Left lung (tissue), 10 donors: Measurements from ENCODE around the gene CEACAM19. TPM values are rescaled to one million over a fixed set of nuclear protein-coding genes. Genes with fewer than 3 reads are reported as not detected.
A peak's percentile ranks its signal among the peaks of the same experiment; 100 is the strongest.

Experiments used
- ATAC-seq: fragments of 200-7000 bp; cut with Tn5 transposase; one replicate; pipeline ENCODE4 v1.9.1; 2020; ENCODE audit warnings: moderate library complexity
- DNase-seq, 4 donors: peaks; one replicate each; pipeline ENCODE4 v3.0.0-alpha.2; 2013 to 2020
- H3K27ac ChIP-seq, 2 donors: fragments of 200-600 bp; sonication (generic) in 1 of 2; one replicate each; pipeline versions ENCODE4 v1.5.0 to v1.8.0; 2020 to 2021
- H3K27me3 ChIP-seq, 2 donors: fragments of 200-600 bp; sonication (generic) in 1 of 2; one replicate each; pipeline versions ENCODE4 v1.5.0 to v1.8.0; 2020 to 2021
- H3K36me3 ChIP-seq, 2 donors: fragments of 200-600 bp; sonication (generic) in 1 of 2; one replicate each; pipeline versions ENCODE4 v1.5.0 to v1.8.0; 2020 to 2021
- H3K4me1 ChIP-seq, 2 donors: fragments of 200-600 bp; one replicate each; pipeline ENCODE4 v1.8.0; 2021
- H3K4me3 ChIP-seq, 2 donors: fragments of 200-600 bp; sonication (generic) in 1 of 2; one replicate each; pipeline versions ENCODE4 v1.5.0 to v1.8.0; 2020 to 2021; ENCODE audit warnings: mild to moderate bottlenecking in 1 of 2
- H3K9me3 ChIP-seq, 2 donors: fragments of 200-600 bp; sonication (generic) in 1 of 2; one replicate each; pipeline versions ENCODE4 v1.5.0 to v1.8.0; 2020 to 2021
- CTCF ChIP-seq, 2 donors: fragments of 200-600 bp; sonication (generic) in 1 of 2; IDR thresholded peaks; one replicate each; pipeline versions ENCODE4 v1.5.0 to v1.8.0; 2021; ENCODE audit warnings: antibody characterized with exemption in 2 of 2
- intact Hi-C, 2 donors: fragments of 100-400 bp; cut with DNase I; formaldehyde crosslinking; loops; one replicate each; pipeline versions ENCODE4 v1.11.2 to v1.14.2; 2022
- polyA plus RNA-seq, 6 donors: library from polyadenylated mRNA; unstranded; fragments of 120-200 nt; gene quantifications; one replicate each; pipeline ENCODE4 v1.2.1, GENCODE V29; 2013; ENCODE audit not compliant: insufficient read length in 6 of 6
- total RNA-seq, 2 donors: library from RNA; stranded (reverse); fragmentation: NEBNext Ultra II Directional; extraction: Animal tissue kit (Norgen Biotek cat#: 25700); gene quantifications; one replicate each; pipeline ENCODE4 v1.2.1, GENCODE V29; 2021
- donor health status: DM: no; HTN: yes; CAD: no.
- donor health status: DM: no; HTN: no; CAD: no.

The CEACAM19 gene
- total and polyA plus RNA-seq, 8 donors = 4.1 to 21.9 (median 14.6) TPM

- peak overlapping the region in 1 of 2 donors; percentile 88 for H3K27ac ChIP-seq
- H3K4me3 ChIP-seq = no peak overlapping the region
- intact Hi-C loops = loop anchor here in 1 of 2 donors (5.0 kb wide), 1 partner anchor 85 kb away; no protein-coding TSS in a partner anchor
- H3K4me1 ChIP-seq = peaks cover 19 to 92% of the 10 kb centered on the region in 2 donors
- H3K9me3 ChIP-seq = no peaks in the 10 kb centered on the region
- H3K27me3 ChIP-seq = no peaks in the 10 kb centered on the region
- H3K36me3 ChIP-seq = no peaks in the 10 kb centered on the region
- ATAC-seq = no peak
- TF ChIP-seq CTCF (IDR thresholded peaks at IDR 0.05) = no peak
- DNase-seq = peak in 1 of 4 donors; percentile 2
These were observed 15.6 kb downstream of the CEACAM19 start for GRCh38 chr19:44686896-44687295.

GRCh38 chr19:44687888-44688287, 16.6 kb downstream of the CEACAM19 start:
- DNase-seq (no peak), ATAC-seq (no peak)
- H3K36me3 ChIP-seq = no peaks in the 10 kb centered on the region
- H3K9me3 ChIP-seq = no peaks in the 10 kb centered on the region
- no peak overlapping the region for H3K4me3 ChIP-seq
- H3K4me1 ChIP-seq = peaks cover 27 to 95% of the 10 kb centered on the region in 2 donors
- intact Hi-C loops = loop anchor here in 1 of 2 donors (5.0 kb wide), 1 partner anchor 84 kb away; no protein-coding TSS in a partner anchor
- no peaks in the 10 kb centered on the region for H3K27me3 ChIP-seq
- no peak overlapping the region for H3K27ac ChIP-seq
- TF ChIP-seq CTCF (IDR thresholded peaks at IDR 0.05) = no peak

- H3K36me3 ChIP-seq = no peaks in the 10 kb centered on the region
- H3K4me1 ChIP-seq = peaks cover 27 to 85% of the 10 kb centered on the region in 2 donors
- H3K27ac ChIP-seq = no peak overlapping the region
- DNase-seq (peak; percentile 53 to 92 (median 80)), ATAC-seq (peak; percentile 67)
- no peak overlapping the region for H3K4me3 ChIP-seq
- TF ChIP-seq CTCF (IDR thresholded peaks at IDR 0.05) = peak; percentile 90 to 96
- intact Hi-C loops = loop anchor here in 1 of 2 donors (5.0 kb wide), 1 partner anchor 83 kb away; no protein-coding TSS in a partner anchor
- no peaks in the 10 kb centered on the region for H3K9me3 ChIP-seq
- no peaks in the 10 kb centered on the region for H3K27me3 ChIP-seq
These were observed 18.2 kb downstream of the CEACAM19 start for GRCh38 chr19:44689290-44690130.

GRCh38 chr19:44690131-44690440, 18.8 kb downstream of the CEACAM19 start:
- intact Hi-C loops = no loop called here
- Histone ChIP-seq H3K36me3 (no peaks in the 10 kb centered on the region), H3K27ac (no peak overlapping the region), H3K27me3 (no peaks in the 10 kb centered on the region), H3K4me3 (no peak overlapping the region), H3K9me3 (no peaks in the 10 kb centered on the region), H3K4me1 (peaks cover 27 to 85% of the 10 kb centered on the region in 2 donors)
- DNase-seq = no peak
- ATAC-seq = no peak
- TF ChIP-seq CTCF (IDR thresholded peaks at IDR 0.05) = no peak

GRCh38 chr19:44692379-44692721, 21.1 kb downstream of the CEACAM19 start:
- ATAC-seq = no peak
- H3K27me3 ChIP-seq = no peaks in the 10 kb centered on the region
- H3K9me3 ChIP-seq = no peaks in the 10 kb centered on the region

More at GRCh38 chr19:44692379-44692721, 21.1 kb downstream of the CEACAM19 start:
- Histone ChIP-seq H3K4me1 (peaks cover 20 to 69% of the 10 kb centered on the region in 2 donors), H3K4me3 (no peak overlapping the region), H3K27ac (peak overlapping the region; percentile 70 to 81), H3K36me3 (no peaks in the 10 kb centered on the region)
- TF ChIP-seq CTCF (IDR thresholded peaks at IDR 0.05) = no peak
- no peak for DNase-seq
- intact Hi-C loops = no loop called here
